Stomach (tissue), 4 donors: ENCODE data around the gene ADSS2.

Experiments used
- CTCF ChIP-seq, 7 experiments: fragments of 450-650 bp in 4 of 7; fragments of 200-600 bp in 3 of 7; sonication (generic) in 3 of 7; IDR thresholded peaks; one replicate each; pipeline ENCODE4 v1.5.1; 2016 to 2019; ENCODE audit warnings: antibody characterized with exemption in 7 of 7, control low read depth in 2 of 7, mild to moderate bottlenecking in 1 of 7
- POLR2A ChIP-seq, 4 donors: fragments of 450-650 bp; IDR thresholded peaks; one replicate each; pipeline ENCODE4 v1.6.1; 2016; ENCODE audit warnings: antibody characterized with exemption in 4 of 4, control low read depth in 2 of 4, mild to moderate bottlenecking in 1 of 4, moderate library complexity in 1 of 4

DNA sequence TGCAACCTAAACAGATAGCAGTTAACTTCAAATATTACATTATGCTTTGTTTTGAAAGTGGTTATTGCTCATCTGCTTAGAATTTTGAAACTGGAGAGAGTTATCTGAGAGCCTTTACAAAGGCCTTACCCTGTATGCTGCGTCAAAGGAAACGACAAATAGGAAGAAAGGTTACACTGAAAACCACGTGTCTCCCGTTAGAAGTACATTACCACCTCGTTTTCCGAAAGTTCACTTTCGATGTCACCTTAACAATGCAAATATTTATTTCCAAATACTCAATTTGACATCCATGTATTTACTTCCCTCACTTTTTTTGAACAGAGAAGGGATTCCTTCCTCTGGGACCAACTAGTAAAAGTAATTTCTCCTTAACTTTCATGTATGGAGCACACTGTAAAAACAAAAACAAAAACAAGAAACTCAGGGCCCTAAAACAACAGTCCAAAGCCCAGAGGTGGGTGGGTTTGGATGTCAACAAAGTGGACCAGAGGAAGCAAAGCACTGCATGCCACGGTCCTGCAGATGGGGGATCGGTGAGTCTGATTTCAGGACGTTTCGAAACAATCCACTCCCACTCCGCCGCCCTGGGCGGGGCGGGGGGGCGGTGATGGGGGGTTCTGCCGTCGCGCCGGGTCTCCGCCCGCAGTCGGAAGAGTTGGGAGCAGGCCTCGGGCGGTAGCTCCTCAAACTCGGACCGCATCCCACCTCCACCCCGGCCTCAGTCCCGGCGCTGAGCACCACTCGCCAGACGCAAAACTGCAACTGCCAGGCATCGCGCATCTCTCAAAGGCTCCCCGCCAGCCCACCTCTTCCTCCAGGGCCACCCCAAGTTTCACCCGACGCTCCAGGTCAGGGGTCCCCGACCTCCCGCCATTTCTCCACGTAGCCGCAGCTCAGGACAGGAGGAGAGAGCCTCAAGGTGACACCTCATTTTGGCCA, 841 bp downstream of the ADSS2 start:
- TF ChIP-seq POLR2A (IDR thresholded peaks at IDR 0.05) (no peak), CTCF (IDR thresholded peaks at IDR 0.05) (no peak)
